GM12864 (cell line): ENCODE measurements around the gene HOXA5.

Experiments used
- DNase-seq: peaks from one replicate; pipeline ENCODE4 v3.0.0-alpha.2; 2011; ENCODE audit warnings: low read depth
- H3K4me3 ChIP-seq: 2 replicates; pipeline ENCODE4 v1.5.1; 2011; ENCODE audit warnings: mild to moderate bottlenecking, low read depth, low read length, control low read depth
- TF ChIP-seq, protein P1 (sequence below): IDR thresholded peaks from 2 replicates; pipeline ENCODE4 v1.5.1; 2011; ENCODE audit warnings: low read depth, mild to moderate bottlenecking, moderate library complexity, low read length, control low read depth, inconsistent platforms; ENCODE audit errors: missing control alignments

Gene HOXA5

DNA sequence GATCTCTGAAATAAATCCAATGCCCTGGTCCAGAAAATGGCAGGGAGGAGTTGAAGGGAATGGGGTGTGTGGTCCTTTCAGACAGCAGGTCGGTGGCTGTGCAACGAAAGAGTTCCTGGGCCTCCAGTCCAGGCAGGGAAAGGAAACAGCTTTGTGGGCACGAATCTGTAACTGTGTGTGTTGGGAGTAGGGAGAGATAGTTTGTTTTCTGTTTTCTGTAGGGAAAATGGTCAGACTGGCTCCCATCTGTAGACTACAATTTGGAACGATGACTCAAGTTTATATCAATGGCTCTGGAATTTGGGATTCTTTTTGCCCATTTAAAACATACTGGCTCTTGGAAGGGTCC lies 24.4 kb upstream of the HOXA5 start:
- DNase-seq, result no peak
- no peak overlapping the region for H3K4me3 ChIP-seq
- TF ChIP-seq, protein P1, sequence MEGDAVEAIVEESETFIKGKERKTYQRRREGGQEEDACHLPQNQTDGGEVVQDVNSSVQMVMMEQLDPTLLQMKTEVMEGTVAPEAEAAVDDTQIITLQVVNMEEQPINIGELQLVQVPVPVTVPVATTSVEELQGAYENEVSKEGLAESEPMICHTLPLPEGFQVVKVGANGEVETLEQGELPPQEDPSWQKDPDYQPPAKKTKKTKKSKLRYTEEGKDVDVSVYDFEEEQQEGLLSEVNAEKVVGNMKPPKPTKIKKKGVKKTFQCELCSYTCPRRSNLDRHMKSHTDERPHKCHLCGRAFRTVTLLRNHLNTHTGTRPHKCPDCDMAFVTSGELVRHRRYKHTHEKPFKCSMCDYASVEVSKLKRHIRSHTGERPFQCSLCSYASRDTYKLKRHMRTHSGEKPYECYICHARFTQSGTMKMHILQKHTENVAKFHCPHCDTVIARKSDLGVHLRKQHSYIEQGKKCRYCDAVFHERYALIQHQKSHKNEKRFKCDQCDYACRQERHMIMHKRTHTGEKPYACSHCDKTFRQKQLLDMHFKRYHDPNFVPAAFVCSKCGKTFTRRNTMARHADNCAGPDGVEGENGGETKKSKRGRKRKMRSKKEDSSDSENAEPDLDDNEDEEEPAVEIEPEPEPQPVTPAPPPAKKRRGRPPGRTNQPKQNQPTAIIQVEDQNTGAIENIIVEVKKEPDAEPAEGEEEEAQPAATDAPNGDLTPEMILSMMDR, result no peak

DNA sequence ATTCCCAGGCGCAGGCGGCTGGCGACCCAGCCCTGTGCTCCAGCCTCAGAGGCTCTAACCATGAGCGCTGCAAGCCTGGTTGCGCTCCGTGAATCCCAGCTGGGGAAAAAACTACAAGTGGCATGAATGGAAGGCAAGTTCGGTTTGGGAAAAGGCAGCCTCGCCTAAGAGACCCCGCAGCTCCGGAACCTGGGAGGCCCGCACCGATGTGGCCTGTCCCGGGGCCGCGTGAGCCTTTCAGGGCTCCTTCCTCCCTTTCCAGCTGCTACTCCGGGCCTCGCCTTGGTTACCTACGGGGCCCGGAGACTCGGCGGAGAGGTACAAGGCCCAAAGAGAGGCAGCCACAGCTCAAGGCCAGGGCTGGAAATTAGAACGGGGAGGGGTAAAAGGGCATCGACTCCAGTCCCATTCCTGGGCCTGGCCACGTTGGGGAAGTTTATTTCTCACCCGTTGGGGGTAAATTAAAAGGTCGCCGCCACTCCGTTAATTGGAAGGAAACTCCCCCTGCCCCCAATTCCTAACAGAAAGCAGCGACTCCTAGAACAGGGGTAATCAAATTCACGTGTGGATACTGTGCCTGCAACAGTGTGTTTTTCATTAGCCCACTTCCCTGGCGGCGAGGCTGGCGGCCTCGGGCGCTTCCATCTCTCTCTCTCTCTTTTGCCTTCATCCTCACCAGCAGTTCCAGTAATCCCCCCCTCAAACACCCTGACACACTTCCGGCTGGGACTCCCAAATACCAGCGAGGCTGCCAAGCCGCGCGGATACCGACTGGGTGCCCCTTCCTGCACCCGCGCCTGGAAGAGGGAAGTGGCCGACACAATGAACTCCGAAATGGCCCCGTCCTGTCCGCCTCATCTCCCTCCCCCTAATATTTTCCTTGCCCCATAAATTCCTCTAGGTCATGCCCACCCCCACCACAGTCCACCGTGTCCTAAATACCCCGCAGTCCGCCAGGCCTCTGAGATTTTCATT lies 23.3 kb upstream of the HOXA5 start:
- DNase-seq, result no peak
- TF ChIP-seq, protein P1, result no peak
- H3K4me3 ChIP-seq, result no peak overlapping the region

DNA sequence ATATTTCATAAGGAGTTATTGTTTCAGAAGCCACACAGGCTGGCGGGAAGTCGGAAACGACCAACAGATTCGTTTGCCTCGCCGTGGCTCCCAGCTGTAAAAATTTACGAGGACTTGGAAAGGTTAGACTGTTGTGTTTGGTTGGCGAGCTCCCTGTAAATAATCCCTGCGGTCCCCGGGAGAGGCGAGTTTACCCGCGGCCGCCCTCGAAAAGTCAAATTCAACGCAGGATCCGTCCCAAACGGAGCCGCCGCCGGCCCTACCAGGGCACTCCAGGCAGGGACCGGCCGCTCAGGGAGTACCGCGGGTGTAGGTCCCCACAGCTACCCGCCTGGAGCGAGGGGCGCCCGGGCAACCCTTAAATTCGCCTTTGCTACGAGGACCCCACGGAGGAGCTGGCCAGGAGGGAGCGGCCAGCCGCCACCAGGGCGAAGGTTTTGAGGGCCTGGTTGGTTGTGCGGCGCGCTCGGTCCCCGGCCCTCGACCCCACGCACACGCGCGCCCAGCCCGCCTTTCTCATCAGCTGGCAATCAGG lies 22.6 kb upstream of the HOXA5 start:
- no peak overlapping the region for H3K4me3 ChIP-seq
- TF ChIP-seq, protein P1, result no peak
- no peak for DNase-seq

DNA sequence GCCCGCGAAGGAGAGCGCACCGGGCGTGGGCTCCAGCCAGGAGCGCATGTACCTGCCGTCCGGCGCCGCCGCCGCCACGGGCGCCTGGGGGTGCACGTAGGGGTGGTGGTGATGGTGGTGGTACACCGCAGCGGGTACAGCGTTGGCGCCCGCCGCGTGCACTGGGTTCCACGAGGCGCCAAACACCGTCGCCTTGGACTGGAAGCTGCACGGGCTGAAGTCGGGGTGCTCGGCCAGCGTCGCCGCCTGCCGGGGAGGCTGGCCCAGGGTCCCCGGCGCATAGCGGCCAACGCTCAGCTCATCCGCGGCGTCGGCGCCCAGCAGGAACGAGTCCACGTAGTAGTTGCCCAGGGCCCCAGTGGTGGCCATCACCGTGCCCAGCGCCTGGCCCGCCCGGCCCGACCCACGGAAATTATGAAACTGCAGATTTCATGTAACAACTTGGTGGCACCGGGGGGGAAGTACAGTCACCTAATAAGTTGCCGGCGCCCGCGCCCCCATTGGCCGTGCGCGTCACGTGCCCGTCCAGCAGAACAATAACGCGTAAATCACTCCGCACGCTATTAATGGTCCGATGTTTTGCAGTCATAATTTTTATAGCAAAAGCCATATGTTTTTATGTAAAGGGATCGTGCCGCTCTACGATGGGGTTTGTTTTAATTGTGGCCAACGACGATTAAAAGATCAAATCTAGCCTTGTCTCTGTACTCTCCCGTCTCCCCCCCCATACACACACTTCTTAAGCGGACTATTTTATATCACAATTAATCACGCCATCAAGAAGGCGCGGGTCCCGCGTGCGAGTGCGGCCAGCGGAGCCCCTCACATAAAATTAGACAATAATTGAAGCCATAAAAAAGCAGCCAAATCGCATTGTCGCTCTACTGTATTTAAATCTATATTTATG lies 21.9 kb upstream of the HOXA5 start, which contains the start of gene HOXA9:
TSS of gene HOXA9 (minus strand) at position 449 of the 907 bp plus-strand sequence. CDS start at position 369, 80 bp downstream.
- DNase-seq, result no peak
- H3K4me3 ChIP-seq, result no peak within 1 kb of the TSS
- TF ChIP-seq, protein P1, result no peak

DNA sequence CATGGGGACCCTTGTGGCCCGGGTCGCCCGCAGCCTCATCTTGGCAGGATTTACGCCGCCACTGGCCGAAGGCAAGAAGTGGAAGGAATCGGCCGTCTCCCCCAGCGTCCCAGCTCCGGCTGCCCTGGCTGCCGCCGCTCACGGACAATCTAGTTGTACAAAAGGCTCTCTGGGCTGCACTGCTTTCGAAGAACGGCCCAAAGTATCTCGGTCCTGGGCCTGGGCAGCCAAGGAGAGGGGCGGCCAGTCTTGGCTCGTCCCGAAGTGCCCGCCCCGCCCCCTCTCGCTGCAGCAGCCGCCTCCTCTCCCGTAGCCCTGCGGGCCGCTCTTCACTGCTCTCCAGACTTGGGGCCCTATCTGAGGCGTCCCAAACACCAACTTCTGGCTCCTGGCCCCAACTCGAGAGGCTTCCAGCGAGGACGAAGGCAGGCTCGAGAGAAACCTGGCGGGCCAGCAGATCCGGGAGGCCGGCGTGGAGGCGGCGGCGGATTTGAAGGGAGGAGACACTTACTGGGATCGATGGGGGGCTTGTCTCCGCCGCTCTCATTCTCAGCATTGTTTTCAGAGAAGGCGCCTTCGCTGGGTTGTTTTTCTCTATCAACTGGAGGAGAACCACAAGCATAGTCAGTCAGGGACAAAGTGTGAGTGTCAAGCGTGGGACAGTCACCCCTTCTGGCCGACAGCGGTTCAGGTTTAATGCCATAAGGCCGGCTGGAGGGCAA lies 21.0 kb upstream of the HOXA5 start:
- H3K4me3 ChIP-seq, result no peak overlapping the region
- no peak for DNase-seq
- TF ChIP-seq, protein P1, result no peak

DNA sequence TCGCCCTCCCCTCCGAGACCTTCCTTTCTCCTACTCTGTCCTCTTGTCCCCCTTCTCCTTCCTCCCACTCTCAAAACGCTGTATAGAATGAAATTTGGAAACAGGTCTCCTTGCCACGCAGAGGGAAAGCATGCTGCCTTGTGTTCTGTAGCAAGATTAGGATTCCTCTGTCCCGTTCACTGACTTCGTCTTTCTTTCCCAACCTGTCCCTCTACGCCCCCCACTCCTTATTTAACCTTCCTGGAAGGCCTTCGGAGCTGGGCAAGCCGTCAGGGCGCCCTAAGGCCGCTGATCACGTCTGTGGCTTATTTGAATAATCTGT lies 20.5 kb upstream of the HOXA5 start:
- H3K4me3 ChIP-seq, result no peak overlapping the region
- TF ChIP-seq, protein P1, result no peak

More for the DNA sequence above, 20.5 kb upstream of the HOXA5 start:
- no peak for DNase-seq
